GM21619 (cell line): ENCODE data around the gene CD48.

Experiments used
- ATAC-seq: cut with Tn5 transposase; IDR thresholded peaks from one replicate; pipeline ENCODE4 v1.9.1; 2021; ENCODE audit not compliant: unreplicated experiment

Gene CD48

DNA sequence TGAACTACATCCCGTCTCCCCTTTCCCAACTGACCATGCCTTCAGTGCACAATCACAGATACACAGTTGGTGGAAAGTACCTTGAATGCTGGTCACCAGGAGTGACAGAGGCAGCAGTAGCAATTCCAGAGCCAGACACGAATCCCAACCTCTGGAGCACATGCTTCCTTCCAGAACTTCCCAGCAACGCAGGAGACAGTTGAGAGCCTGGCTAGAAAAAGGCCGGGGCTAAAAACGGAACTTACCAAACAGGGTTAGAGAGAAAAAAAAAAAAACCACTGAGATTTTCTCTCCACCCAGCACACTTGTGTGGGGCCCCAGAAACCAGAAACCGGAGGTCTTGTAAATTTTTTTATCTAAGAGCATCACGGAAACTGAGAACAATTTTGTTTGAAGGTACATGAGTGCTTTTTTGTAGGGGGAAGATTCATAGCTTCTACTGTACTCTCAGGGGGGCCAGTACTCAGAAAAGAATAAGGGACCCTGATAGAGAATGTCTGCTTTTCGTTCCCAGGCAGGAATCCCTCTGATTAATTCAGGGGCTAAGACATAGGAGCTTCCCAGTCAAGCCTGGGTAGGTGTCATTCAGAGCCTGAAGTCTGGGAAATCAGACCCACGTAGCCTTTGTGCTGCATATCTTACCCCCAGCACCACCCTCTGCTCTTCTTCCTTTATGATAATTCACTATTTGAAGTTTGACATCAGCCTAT, at the start of gene CD48:
CD48 (minus strand) TSS at position 221 of the 710 bp plus-strand sequence; CDS start at position 162, 59 bp downstream.
- peak; percentile 28 for ATAC-seq

GRCh38 chr1:160761046-160761445, 49.4 kb upstream of the CD48 start:
- no peak for ATAC-seq

DNA sequence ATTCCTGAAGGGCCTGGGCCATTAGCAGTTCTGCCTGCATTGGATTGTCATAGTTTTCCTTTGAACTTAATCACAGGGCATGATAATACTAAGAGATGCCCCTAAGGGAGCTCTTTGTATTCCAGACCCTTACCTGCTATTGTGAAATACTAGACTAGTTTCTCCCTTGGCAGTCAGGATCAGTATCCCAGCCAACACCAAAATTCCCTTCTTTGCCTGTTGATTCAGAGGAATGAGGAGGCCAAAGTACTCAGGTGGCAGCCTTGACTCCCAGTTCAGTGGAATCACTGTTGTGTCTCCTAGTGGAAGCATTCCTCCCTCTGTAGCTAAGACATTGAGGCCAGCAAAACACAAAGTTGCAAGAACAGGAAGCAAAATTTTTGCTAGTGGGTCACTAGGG, 48.1 kb upstream of the CD48 start:
- ATAC-seq, result no peak

GRCh38 chr1:160758521-160758920, 46.9 kb upstream of the CD48 start:
- no peak for ATAC-seq

DNA sequence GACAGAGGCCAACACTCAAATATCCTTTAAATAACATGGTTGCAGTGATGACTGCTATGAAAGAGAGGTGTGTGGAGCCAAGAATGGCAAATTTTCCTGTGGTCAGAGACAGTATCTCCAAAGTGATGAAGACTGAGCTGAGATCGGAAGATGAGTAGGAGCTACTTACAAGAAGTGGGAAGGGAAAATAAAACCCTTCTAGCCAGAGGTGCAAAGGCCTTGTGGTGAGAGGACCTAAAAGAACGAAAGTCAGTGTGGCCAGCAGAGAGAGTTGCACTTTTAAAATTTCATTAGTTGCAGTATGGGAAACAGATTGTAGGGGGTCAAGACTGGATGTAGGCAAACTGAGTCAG, 45.2 kb upstream of the CD48 start:
- ATAC-seq, result no peak

- ATAC-seq, result peak; percentile 52
These were observed 44.6 kb upstream of the CD48 start for GRCh38 chr1:160755911-160756848.

DNA sequence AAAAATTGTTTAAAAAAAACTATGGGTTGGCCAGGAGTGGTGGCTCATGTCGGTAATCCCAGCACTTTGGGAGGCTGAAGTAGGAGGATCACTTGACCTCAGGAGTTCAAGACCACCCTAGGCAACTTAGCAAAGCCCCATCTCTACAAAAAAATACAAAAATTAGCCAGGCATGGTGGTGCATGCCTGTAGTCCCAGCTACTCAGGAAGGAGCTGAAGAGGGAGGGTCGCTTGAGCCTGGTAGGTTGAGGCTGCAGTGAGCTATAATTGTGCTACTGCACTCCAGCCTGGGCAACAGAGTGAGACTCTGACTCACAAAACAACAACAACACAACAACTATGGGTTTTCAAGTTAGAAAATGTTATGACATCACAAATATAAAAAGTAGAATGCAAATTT, 43.8 kb upstream of the CD48 start:
- ATAC-seq, result no peak

GRCh38 chr1:160753594-160753993, 42.0 kb upstream of the CD48 start:
- ATAC-seq, result no peak

GRCh38 chr1:160752924-160753323, 41.3 kb upstream of the CD48 start:
- ATAC-seq, result no peak

DNA sequence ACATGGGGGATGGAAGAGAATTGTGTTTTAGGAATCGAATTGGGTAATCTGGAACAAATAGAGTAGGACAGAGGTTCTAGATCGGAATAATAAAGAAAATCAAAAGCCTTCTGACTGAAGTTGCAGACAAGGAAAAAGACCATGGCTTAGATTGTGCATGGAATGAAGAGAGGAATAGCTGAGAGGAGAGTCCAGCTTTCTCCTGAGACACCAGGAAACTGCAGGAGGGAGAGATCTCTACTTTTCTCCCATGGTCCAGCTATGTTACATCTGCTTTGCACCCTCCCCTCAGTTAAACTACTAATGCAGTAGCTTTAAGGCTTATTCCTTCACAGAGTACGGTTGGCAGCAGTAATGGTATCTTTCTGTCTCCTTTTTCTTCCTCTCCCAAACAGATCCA, 40.8 kb upstream of the CD48 start:
- ATAC-seq, result no peak

GRCh38 chr1:160750608-160751007, 39.0 kb upstream of the CD48 start:
- no peak for ATAC-seq

- ATAC-seq, result no peak
These were observed 37.3 kb upstream of the CD48 start for GRCh38 chr1:160748878-160749269.

- ATAC-seq, result no peak
These were observed 36.7 kb upstream of the CD48 start for GRCh38 chr1:160748181-160748877.

DNA sequence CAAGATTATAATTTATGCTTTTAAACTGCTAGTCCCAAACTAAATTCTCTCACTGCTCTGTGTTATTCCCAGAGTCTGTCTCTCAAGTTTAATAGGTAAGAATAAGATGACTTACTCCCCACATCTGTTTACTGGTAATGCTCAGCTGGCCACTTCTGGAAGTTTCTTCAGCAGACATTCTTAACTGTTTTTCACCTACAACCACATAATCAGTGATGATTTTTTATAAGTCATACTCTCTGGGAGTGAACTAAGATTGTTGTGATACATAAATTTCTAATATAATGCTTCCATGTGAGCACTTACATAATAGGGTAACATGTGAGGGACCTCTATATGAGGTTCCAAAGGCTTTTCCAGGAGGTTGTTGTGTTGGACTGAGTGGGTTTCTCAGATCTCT, 36.1 kb upstream of the CD48 start:
- no peak for ATAC-seq

DNA sequence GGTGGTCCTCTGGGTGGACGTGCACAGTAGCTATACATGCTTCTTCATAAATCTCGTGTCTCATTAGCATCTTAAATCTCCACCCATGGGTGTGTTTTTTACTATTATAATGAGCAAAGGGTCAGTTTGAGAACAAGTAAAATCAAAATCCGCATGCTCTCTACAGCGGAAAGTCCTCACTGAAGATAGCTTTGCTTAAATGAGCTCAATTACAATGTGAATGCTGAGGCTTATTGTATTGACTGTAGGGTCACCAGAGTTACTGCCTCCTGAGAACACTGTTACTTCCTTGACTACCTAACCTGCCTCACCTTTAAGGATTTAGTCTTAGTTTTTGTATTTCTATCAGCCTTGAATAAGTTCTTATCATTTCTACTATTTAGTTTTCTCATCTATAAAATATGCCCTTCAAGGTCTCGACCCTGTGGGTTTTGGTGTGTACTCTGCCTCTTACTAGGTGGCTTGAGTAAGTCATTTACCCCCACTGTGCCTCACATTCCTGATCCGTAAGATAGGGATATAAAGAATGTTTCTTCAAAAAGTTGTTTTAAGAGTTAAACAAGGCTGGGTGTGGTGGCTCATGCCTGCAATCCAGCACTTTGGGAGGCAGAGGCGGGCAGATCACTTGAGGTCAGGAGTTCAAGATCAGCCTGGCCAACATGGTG, 35.3 kb upstream of the CD48 start:
- no peak for ATAC-seq

DNA sequence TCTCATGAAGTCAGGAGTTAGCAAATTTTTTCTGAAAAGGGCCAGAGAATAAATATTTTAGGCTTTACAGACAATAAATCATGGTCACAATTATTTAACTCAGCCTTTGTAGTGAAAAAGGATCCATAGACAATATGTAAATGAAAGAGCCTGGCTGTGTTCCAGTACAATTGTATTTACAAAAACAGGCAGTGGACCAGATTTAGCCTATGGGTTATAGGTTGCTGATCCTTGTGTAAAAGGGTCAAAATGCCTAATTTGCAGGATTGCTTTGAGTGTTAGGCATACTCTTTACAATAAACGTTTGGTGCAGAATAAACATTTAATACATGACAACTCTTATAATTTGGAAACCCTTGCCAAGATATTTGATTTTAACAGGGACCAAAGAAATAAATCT, 33.9 kb upstream of the CD48 start:
- ATAC-seq, result no peak

DNA sequence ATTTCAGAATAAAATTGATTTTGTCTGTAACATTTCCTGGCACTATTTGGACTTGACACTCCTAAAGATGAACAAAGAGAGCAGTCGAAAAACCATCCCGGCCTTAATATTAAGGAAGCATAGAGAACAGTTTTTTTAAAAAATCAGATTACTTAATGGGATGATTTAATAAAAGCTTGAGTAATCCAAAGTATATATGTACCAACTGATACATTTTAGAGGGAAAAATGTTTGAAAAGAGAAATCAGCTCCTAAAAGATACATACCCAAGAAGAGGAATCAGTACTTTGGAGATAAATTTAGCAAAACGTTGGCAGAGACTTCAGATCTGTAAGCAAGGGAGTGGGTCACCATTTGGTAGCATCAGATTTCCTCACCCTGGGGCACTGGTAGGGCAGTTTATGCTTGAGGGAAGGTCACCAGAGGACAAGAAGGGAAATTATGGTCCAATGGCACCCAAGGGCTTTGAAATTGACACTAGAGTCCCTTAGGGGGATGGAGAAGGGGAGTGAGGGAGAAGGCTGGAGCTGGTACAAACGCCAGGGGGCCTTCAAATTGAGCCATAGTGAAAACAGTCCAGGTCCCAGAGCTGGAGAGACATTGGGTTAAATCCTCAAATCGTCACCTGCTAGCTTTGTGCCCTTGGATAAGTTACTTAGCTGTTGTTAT, 33.4 kb upstream of the CD48 start:
- no peak for ATAC-seq

DNA sequence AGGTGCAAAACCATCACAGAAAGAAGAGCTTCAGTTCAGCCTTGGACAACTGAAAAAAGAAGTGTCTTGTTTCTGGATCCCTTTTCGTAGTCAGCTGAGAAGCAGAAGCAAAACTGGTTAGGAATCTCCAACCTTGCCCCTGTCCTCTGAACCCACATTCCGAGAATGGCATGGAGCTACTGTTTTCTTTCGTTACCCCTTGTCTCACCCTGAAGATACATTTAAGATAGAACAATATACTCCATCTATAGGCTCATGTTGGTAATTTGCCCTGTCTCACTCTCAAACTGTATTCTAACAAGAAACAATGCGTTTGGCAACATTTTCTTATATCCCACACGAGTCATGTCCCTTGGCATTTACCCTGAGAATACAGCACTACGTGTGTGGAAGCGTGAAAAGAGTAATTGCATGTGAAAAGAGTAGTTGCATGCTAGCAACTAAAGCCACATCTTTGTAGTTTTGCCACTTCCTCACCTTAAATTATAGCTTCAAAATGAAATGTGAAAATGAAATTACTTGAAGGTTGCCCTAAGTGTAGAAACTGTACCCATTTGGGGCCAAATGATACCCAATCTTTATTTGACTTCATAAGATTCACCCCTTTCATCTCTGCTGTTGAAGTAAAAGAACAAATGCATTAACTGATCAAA, 32.7 kb upstream of the CD48 start:
- no peak for ATAC-seq

- ATAC-seq, result no peak
These were observed 31.6 kb upstream of the CD48 start for GRCh38 chr1:160743266-160743665.
